ENCODE data around the gene TMEM164.

The TMEM164 gene

GRCh38 chrX:110188701-110189558 lies 186.0 kb downstream of the TMEM164 start:
- no peak overlapping the region for H3K4me3 ChIP-seq (ENCODE audit: severe bottlenecking)
- DNase-seq (ENCODE audit: low spot score) (no peak), ATAC-seq (ENCODE audit: low read depth) (no peak)
- H3K36me3 ChIP-seq (ENCODE audit: low read depth) = no peaks in the 10 kb centered on the region
- no peaks in the 10 kb centered on the region for H3K4me1 ChIP-seq (ENCODE audit: insufficient read depth, poor library complexity, severe bottlenecking)
- TF ChIP-seq CTCF (IDR thresholded peaks at IDR 0.05; ENCODE audit: poor library complexity, severe bottlenecking) = no peak
- H3K27ac ChIP-seq (ENCODE audit: poor library complexity, severe bottlenecking) = no peak overlapping the region
- H3K27me3 ChIP-seq (ENCODE audit: insufficient read depth, poor library complexity, severe bottlenecking) = no peaks in the 10 kb centered on the region
- no peaks in the 10 kb centered on the region for H3K9me3 ChIP-seq (ENCODE audit: severe bottlenecking)

GRCh38 chrX:110192516-110192915 lies 189.6 kb downstream of the TMEM164 start:
- Histone ChIP-seq H3K36me3 (ENCODE audit: low read depth) (no peaks in the 10 kb centered on the region), H3K27ac (ENCODE audit: poor library complexity, severe bottlenecking) (no peak overlapping the region), H3K27me3 (ENCODE audit: insufficient read depth, poor library complexity, severe bottlenecking) (no peaks in the 10 kb centered on the region), H3K9me3 (ENCODE audit: severe bottlenecking) (no peaks in the 10 kb centered on the region), H3K4me1 (ENCODE audit: insufficient read depth, poor library complexity, severe bottlenecking) (no peaks in the 10 kb centered on the region), H3K4me3 (ENCODE audit: severe bottlenecking) (no peak overlapping the region)
- TF ChIP-seq CTCF (IDR thresholded peaks at IDR 0.05; ENCODE audit: poor library complexity, severe bottlenecking) = no peak
- ATAC-seq (ENCODE audit: low read depth) (no peak), DNase-seq (ENCODE audit: low spot score) (no peak)

GRCh38 chrX:110194977-110195376 lies 192.1 kb downstream of the TMEM164 start:
- ATAC-seq (ENCODE audit: low read depth) (no peak), DNase-seq (ENCODE audit: low spot score) (no peak)
- no peaks in the 10 kb centered on the region for H3K36me3 ChIP-seq (ENCODE audit: low read depth)
- H3K4me3 ChIP-seq (ENCODE audit: severe bottlenecking) = no peak overlapping the region
- H3K27ac ChIP-seq (ENCODE audit: poor library complexity, severe bottlenecking) = no peak overlapping the region
- no peak for TF ChIP-seq CTCF (IDR thresholded peaks at IDR 0.05; ENCODE audit: poor library complexity, severe bottlenecking)
- no peaks in the 10 kb centered on the region for H3K9me3 ChIP-seq (ENCODE audit: severe bottlenecking)
- no peaks in the 10 kb centered on the region for H3K27me3 ChIP-seq (ENCODE audit: insufficient read depth, poor library complexity, severe bottlenecking)
- H3K4me1 ChIP-seq (ENCODE audit: insufficient read depth, poor library complexity, severe bottlenecking) = no peaks in the 10 kb centered on the region

GRCh38 chrX:110201799-110202198 lies 198.9 kb downstream of the TMEM164 start:
- Histone ChIP-seq H3K4me1 (ENCODE audit: insufficient read depth, poor library complexity, severe bottlenecking) (no peaks in the 10 kb centered on the region), H3K36me3 (ENCODE audit: low read depth) (no peaks in the 10 kb centered on the region; the same call in 1 of the 2 replicates), H3K27me3 (ENCODE audit: insufficient read depth, poor library complexity, severe bottlenecking) (no peaks in the 10 kb centered on the region), H3K27ac (ENCODE audit: poor library complexity, severe bottlenecking) (no peak overlapping the region), H3K4me3 (ENCODE audit: severe bottlenecking) (no peak overlapping the region), H3K9me3 (ENCODE audit: severe bottlenecking) (no peaks in the 10 kb centered on the region)
- no peak for TF ChIP-seq CTCF (IDR thresholded peaks at IDR 0.05; ENCODE audit: poor library complexity, severe bottlenecking)
- ATAC-seq (ENCODE audit: low read depth) (no peak), DNase-seq (ENCODE audit: low spot score) (no peak)

GRCh38 chrX:110204986-110205385 lies 202.1 kb downstream of the TMEM164 start:
- no peaks in the 10 kb centered on the region for H3K27me3 ChIP-seq (ENCODE audit: insufficient read depth, poor library complexity, severe bottlenecking)
- H3K4me3 ChIP-seq (ENCODE audit: severe bottlenecking) = no peak overlapping the region
- DNase-seq (ENCODE audit: low spot score) (no peak), ATAC-seq (ENCODE audit: low read depth) (peak; percentile 44; the same call in 2 of the 3 replicates)
- no peaks in the 10 kb centered on the region; the same call in 1 of the 2 replicates for H3K36me3 ChIP-seq (ENCODE audit: low read depth)
- H3K4me1 ChIP-seq (ENCODE audit: insufficient read depth, poor library complexity, severe bottlenecking) = peaks cover 21% of the 10 kb centered on the region
- H3K27ac ChIP-seq (ENCODE audit: poor library complexity, severe bottlenecking) = peak overlapping the region; percentile 33
- no peaks in the 10 kb centered on the region for H3K9me3 ChIP-seq (ENCODE audit: severe bottlenecking)
- TF ChIP-seq CTCF (IDR thresholded peaks at IDR 0.05; ENCODE audit: poor library complexity, severe bottlenecking) = no peak

Measured in RWPE2 (cell line).